ENCODE results near the gene ATXN7L1.

Gene ATXN7L1

DNA sequence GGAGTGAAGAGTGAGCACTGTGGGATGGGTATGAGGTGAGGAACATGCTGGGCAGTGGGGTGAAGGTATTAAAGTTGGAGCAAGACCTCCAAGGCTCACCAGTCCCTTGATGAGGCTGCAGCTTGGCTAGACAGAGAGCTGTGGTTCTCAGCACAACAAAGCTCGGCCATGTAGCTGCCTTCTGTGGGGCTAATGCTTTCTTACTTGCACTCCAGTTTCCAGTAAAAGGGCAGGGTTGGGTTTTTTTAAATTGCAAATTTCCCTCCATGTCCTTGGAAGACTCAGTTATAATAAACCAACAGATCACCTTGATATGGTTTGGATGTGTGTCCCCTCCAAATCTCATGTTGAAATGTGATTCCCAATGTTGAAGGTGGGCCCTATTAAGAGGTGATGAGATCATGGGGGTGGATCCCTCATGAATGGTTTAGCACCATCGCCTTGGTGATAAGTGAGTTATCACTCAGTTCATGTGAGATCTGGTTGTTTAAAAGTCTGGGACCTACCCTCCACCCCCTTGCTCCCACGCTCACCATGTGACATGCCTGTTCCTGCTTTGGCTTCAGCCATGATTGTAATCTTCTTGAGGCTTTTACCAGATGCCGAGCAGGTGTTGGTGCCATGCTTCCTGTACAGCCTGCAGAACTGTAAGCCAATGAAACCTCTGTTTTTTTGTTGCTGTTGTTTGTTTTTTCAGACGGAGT lies 55.9 kb downstream of the ATXN7L1 start:
- in situ Hi-C loops (cut with HindIII; ENCODE audit: low pct_ligation_motif_present, low sequenced_read_pairs): no loop called here
- Histone ChIP-seq H3K27ac (no peak overlapping the region), H3K4me3 (ENCODE audit: low read depth, low read length) (no peak overlapping the region), H3K27me3 (replicated peaks) (no peaks in the 10 kb centered on the region), H3K36me3 (replicated peaks) (no peaks in the 10 kb centered on the region)
- no peak for DNase-seq
- TF ChIP-seq, protein P1, sequence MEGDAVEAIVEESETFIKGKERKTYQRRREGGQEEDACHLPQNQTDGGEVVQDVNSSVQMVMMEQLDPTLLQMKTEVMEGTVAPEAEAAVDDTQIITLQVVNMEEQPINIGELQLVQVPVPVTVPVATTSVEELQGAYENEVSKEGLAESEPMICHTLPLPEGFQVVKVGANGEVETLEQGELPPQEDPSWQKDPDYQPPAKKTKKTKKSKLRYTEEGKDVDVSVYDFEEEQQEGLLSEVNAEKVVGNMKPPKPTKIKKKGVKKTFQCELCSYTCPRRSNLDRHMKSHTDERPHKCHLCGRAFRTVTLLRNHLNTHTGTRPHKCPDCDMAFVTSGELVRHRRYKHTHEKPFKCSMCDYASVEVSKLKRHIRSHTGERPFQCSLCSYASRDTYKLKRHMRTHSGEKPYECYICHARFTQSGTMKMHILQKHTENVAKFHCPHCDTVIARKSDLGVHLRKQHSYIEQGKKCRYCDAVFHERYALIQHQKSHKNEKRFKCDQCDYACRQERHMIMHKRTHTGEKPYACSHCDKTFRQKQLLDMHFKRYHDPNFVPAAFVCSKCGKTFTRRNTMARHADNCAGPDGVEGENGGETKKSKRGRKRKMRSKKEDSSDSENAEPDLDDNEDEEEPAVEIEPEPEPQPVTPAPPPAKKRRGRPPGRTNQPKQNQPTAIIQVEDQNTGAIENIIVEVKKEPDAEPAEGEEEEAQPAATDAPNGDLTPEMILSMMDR (IDR thresholded peaks at IDR 0.05; ENCODE audit: low read depth, low read length, missing control alignments): no peak

DNA sequence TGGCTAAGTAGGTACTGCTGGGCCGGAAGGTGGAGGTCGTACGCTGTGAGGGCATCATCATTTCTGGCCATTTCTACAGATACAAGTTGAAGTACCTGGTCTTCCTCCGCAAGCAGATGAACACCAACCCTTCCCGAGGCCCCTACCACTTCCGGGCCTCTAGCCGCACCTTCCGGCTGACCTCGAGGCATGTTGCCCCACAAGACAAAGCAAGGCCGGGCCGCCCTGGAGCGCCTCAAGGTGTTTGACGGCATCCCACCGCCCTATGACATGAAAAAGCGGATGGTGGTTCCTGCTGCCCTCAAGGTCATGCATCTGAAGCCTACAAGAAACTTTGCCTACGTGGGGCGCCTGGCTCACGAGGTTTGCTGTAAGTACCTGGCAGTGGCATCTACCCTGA lies 56.8 kb downstream of the ATXN7L1 start:
- in situ Hi-C loops (cut with HindIII; ENCODE audit: low pct_ligation_motif_present, low sequenced_read_pairs): no loop called here
- Histone ChIP-seq H3K4me3 (ENCODE audit: low read depth, low read length) (no peak overlapping the region), H3K36me3 (replicated peaks) (no peaks in the 10 kb centered on the region), H3K27ac (no peak overlapping the region), H3K27me3 (replicated peaks) (no peaks in the 10 kb centered on the region)
- DNase-seq: no peak
- TF ChIP-seq, protein P1 (IDR thresholded peaks at IDR 0.05; ENCODE audit: low read depth, low read length, missing control alignments): no peak

DNA sequence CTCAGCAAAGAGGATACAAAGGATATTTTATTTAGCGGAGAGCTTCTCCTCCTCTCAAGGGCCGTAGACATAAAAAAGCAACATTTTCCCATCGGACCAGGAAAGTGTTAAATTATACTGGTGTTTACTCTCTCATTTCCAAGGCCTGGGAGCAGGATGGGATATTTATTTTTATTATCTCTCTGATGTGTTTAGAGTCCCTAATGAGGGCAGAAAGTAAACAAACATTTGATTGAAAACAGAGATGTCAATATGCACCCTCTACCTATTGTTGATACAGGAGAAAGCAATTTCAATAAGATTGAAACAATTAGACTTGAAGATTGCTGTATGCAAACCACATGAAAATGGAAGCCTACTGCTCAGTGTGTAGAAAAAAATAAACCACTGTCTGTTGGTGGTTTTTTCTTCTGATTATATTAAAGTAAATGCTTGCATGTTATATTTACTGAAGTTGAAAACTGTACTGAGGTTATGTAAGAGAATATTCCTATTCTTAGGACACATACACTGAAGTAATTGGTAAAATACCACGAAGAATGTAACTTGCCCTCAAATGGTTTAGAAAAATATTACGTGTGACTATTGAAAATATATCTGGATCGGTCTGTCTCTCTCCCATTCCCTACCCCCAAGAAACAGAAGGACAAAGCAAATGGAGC lies 59.3 kb downstream of the ATXN7L1 start:
- DNase-seq: no peak
- Histone ChIP-seq H3K36me3 (replicated peaks) (no peaks in the 10 kb centered on the region), H3K27ac (no peak overlapping the region), H3K4me3 (ENCODE audit: low read depth, low read length) (no peak overlapping the region), H3K27me3 (replicated peaks) (no peaks in the 10 kb centered on the region)
- in situ Hi-C loops (cut with HindIII; ENCODE audit: low pct_ligation_motif_present, low sequenced_read_pairs): no loop called here
- TF ChIP-seq, protein P1 (IDR thresholded peaks at IDR 0.05; ENCODE audit: low read depth, low read length, missing control alignments): no peak

DNA sequence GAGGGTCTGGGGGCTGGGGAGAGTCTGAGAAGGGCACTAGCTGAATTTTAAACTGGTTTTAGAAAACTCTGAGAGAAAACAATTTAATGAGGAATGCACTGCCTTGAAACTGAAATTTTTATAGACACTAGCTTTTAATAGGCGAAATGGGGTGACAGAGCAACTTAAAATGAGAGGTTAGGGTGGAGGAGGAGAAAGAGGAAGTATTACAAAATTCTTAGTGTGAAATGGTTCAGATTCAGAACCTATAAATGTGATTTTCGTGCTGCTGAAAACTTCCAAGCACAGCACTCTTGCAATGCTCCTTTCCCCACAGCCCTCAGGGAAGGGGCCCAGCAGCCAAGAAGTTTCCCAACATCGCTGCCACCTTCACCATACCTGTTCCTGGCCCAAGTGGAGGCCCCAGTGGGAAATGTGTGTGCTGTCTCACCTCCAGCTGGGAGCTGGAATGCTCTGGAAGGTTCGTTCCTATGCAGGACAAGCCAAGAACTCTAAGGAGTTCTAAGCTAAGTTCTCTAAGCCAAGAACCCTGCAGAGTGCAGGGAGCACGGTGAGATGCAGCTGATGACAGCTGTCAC lies 60.0 kb downstream of the ATXN7L1 start:
- no peak for DNase-seq
- in situ Hi-C loops (cut with HindIII; ENCODE audit: low pct_ligation_motif_present, low sequenced_read_pairs): no loop called here
- H3K36me3 ChIP-seq (replicated peaks): no peaks in the 10 kb centered on the region
- no peaks in the 10 kb centered on the region for H3K27me3 ChIP-seq (replicated peaks)
- no peak overlapping the region for H3K4me3 ChIP-seq (ENCODE audit: low read depth, low read length)
- TF ChIP-seq, protein P1 (IDR thresholded peaks at IDR 0.05; ENCODE audit: low read depth, low read length, missing control alignments): no peak
- H3K27ac ChIP-seq: no peak overlapping the region

DNA sequence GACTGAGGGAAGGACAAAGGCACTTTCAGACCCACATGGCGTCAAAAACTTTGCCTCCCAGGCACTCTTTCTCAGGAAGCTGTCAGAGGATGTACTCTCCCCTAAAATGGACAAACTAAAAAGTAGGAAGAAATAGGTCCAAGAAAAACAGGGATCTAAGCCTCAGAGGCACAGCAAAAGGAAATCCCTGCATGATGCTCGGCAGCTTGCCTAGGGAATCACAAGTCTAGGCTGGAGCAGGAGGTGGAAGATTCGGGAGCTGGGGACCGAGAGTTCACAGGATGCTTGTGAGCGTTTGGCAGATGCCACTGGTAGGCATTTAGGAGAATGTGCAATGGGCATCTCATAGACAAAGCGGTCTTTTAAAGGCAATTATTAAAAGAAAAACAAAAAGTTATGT lies 60.8 kb downstream of the ATXN7L1 start:
- H3K4me3 ChIP-seq (ENCODE audit: low read depth, low read length): no peak overlapping the region
- no peaks in the 10 kb centered on the region for H3K36me3 ChIP-seq (replicated peaks)
- in situ Hi-C loops (cut with HindIII; ENCODE audit: low pct_ligation_motif_present, low sequenced_read_pairs): no loop called here
- no peaks in the 10 kb centered on the region for H3K27me3 ChIP-seq (replicated peaks)
- TF ChIP-seq, protein P1 (IDR thresholded peaks at IDR 0.05; ENCODE audit: low read depth, low read length, missing control alignments): no peak
- DNase-seq: no peak
- no peak overlapping the region for H3K27ac ChIP-seq
